SH-SY5Y (cell line): Measurements from ENCODE around the gene KRTAP20-1.

Source experiments
- GATA2 ChIP-seq: IDR thresholded peaks from 2 replicates; pipeline ENCODE4 v1.6.1; 2011; ENCODE audit warnings: mild to moderate bottlenecking, low read depth, low read length
- GATA3 ChIP-seq: IDR thresholded peaks from 2 replicates; pipeline ENCODE4 v1.6.1; 2011; ENCODE audit warnings: low read depth, mild to moderate bottlenecking, low read length, moderate library complexity

GRCh38 chr21:30646904-30647414 is 30.7 kb downstream of the KRTAP20-1 start:
- no peak for TF ChIP-seq GATA2
- TF ChIP-seq GATA3, result no peak
